Measurements from ENCODE around the gene B3GNT9.
"Not testable (repeated sequence)": the region's sequence is repeated elsewhere in the genome, so short reads cannot be mapped to it uniquely, and the experiment has no call there.

B3GNT9 gene

GRCh38 chr16:67149276-67150046, 1.3 kb downstream of the B3GNT9 start:
- no peak for DNase-seq

GRCh38 chr16:67148656-67149275, 2.0 kb downstream of the B3GNT9 start:
- no peak for DNase-seq

GRCh38 chr16:67148221-67148620, 2.6 kb downstream of the B3GNT9 start:
- no peak for DNase-seq

- no peak for DNase-seq
These were observed 3.2 kb downstream of the B3GNT9 start for GRCh38 chr16:67147437-67148140.

- DNase-seq, result no peak
These were observed 4.1 kb downstream of the B3GNT9 start for GRCh38 chr16:67146523-67147357.

GRCh38 chr16:67145746-67146145, 5.1 kb downstream of the B3GNT9 start:
- DNase-seq, result no peak

- DNase-seq, result no peak
These were observed 5.9 kb downstream of the B3GNT9 start for GRCh38 chr16:67144943-67145342.

- no peak for DNase-seq
These were observed 8.5 kb downstream of the B3GNT9 start for GRCh38 chr16:67142342-67142741.

- no peak for DNase-seq
These were observed 9.4 kb downstream of the B3GNT9 start for GRCh38 chr16:67141391-67141790.

GRCh38 chr16:67137605-67138004, 13.2 kb downstream of the B3GNT9 start:
- no peak for DNase-seq

GRCh38 chr16:67129422-67129821, 21.4 kb downstream of the B3GNT9 start:
- DNase-seq, result no peak

- no peak for DNase-seq
These were observed 21.9 kb downstream of the B3GNT9 start for GRCh38 chr16:67128887-67129286.

GRCh38 chr16:67128417-67128816, 22.4 kb downstream of the B3GNT9 start:
- DNase-seq, result no peak

GRCh38 chr16:67122799-67123198, 28.0 kb downstream of the B3GNT9 start:
- not testable (repeated sequence) for DNase-seq

- no peak for DNase-seq
These were observed 30.8 kb downstream of the B3GNT9 start for GRCh38 chr16:67120025-67120424.

GRCh38 chr16:67117716-67118115, 33.1 kb downstream of the B3GNT9 start:
- DNase-seq, result no peak

GRCh38 chr16:67116388-67117311, 34.1 kb downstream of the B3GNT9 start:
- no peak for DNase-seq

- no peak for DNase-seq
These were observed 35.2 kb downstream of the B3GNT9 start for GRCh38 chr16:67115639-67116038.

- no peak for DNase-seq
These were observed 36.0 kb downstream of the B3GNT9 start for GRCh38 chr16:67114793-67115192.

GRCh38 chr16:67112591-67113399, 38.0 kb downstream of the B3GNT9 start:
- no peak for DNase-seq

GRCh38 chr16:67111951-67112444, 38.8 kb downstream of the B3GNT9 start:
- no peak for DNase-seq

All from stimulated activated CD4-positive, alpha-beta T cell treated with anti-CD3 and anti-CD28 coated beads, Interleukin-12 subunit alpha, Interleukin-12 subunit beta, amount 100 ng/mL, for 4 hours (primary cell).